Measurements from ENCODE around the gene FCHSD2. TPM values are rescaled to one million over a fixed set of nuclear protein-coding genes. Genes with fewer than 3 reads are reported as not detected.

The FCHSD2 gene
- total and polyA plus RNA-seq, 2 of the 13 experiments (the other 11 are each of a cell fraction or from before 2014, with no cell fraction given): 20.5 to 24.8 TPM

DNA sequence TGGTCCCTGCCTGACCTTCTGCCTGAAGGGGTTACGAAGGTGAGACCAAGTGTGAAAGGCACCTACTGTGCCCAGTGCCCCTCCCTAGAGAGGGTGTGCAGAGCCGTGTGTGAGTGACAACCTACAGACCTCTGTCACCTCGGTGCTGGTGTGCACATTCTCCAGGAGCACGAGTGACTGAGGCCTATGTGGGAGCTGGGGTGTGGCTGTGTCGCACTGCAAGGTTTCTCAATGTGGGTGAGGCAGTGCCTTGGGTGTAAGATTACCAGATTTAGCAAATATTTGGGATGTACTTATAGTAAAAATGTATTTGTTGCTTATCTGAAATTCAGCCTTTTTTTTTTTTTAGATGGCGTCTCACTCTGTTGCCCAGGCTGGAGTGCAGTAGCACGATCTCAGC lies 353.9 kb downstream of the FCHSD2 start:
- FAIRE-seq (peak; percentile 8), DNase-seq (ENCODE audit: low spot score) (no peak), ATAC-seq (no peak)
- in situ Hi-C loops (cut with HindIII; ENCODE audit: extremely low pct_ligation_motif_present, low pct_unique_long_range_greater_than_20kb) (no loop called here), intact Hi-C loops (cut with micrococcal nuclease; ENCODE audit: unreplicated experiment) (no loop called here)
- 71% methylated on average over 6 of the region's 7 CpGs for WGBS (ENCODE audit: low lambda C conversion rate)
- Histone ChIP-seq H2AFZ (ENCODE audit: low read length) (no peak overlapping the region), H3K4me3 (replicated peaks in 1 of 3; ENCODE audit: insufficient read depth in 1 of 3, low read depth in 2 of 3, low read length in 3 of 3) (peak overlapping the region in 1 of 3 experiments; percentile 57; a peak in 1 of 6 replicates), H3K36me3 (replicated peaks in 1 of 2; ENCODE audit: control insufficient read depth in 1 of 2, insufficient read depth in 2 of 2, low read length in 2 of 2) (no peaks in the 10 kb centered on the region), H3K9ac (ENCODE audit: insufficient read depth, low read depth, low read length) (peak overlapping the region; percentile 53; the same call in 1 of the 2 replicates), H3K9me3 (ENCODE audit: low read length) (no peaks in the 10 kb centered on the region), H4K20me1 (ENCODE audit: insufficient read depth, low read length) (no peaks in the 10 kb centered on the region), H3K79me2 (ENCODE audit: insufficient read depth, low read length) (no peaks in the 10 kb centered on the region), H3K4me1 (ENCODE audit: insufficient read depth, low read length) (peaks cover 95% of the 10 kb centered on the region), H3K27me3 (ENCODE audit: control insufficient read depth in 1 of 2, insufficient read depth in 2 of 2, low read length in 2 of 2) (no peaks in the 10 kb centered on the region), H3K4me2 (ENCODE audit: low read depth, low read length) (peak overlapping the region; percentile 85), H3K27ac (ENCODE audit: extremely low read length, insufficient read depth, low read length) (peak overlapping the region; percentile 72)
- BruUV-seq (replicated peaks): no TSS peak
- CTCF ChIA-PET (ENCODE audit: low intra/inter-chr PET ratio, low total read pairs): interaction anchor here (1.6 kb wide), 1 partner anchor 63 kb away, joined by 3 read pairs; no protein-coding TSS in a partner anchor
- POLR2A ChIA-PET: interaction anchor here (1.5 to 3.1 kb wide), 4 partner anchors 10 to 38 kb away, joined by 3 to 50 read pairs (median 14); no protein-coding TSS in a partner anchor
- TF ChIP-seq ZNF792 (CRISPR knock-in tag; IDR thresholded peaks at IDR 0.05) (no peak), NFKB2 (CRISPR knock-in tag; IDR thresholded peaks at IDR 0.05; ENCODE audit: borderline replicate concordance) (0 out of 2 replicates have a peak, but pooled peaks have one; percentile 9), TBL1XR1 (IDR thresholded peaks at IDR 0.05; ENCODE audit: borderline replicate concordance, low read length, partially characterized antibody) (no peak), TOE1 (CRISPR knock-in tag; IDR thresholded peaks at IDR 0.05) (no peak), ZBTB42 (CRISPR knock-in tag; IDR thresholded peaks at IDR 0.05) (no peak), ZNF292 (CRISPR knock-in tag; IDR thresholded peaks at IDR 0.05; ENCODE audit: borderline replicate concordance, low read depth) (no peak), HIVEP1 (CRISPR knock-in tag; IDR thresholded peaks at IDR 0.05) (no peak), NFE2 (CRISPR knock-in tag; IDR thresholded peaks at IDR 0.05) (no peak), TSC22D2 (CRISPR knock-in tag; IDR thresholded peaks at IDR 0.05; ENCODE audit: borderline replicate concordance) (no peak)
- TF ChIP-seq, protein P1, sequence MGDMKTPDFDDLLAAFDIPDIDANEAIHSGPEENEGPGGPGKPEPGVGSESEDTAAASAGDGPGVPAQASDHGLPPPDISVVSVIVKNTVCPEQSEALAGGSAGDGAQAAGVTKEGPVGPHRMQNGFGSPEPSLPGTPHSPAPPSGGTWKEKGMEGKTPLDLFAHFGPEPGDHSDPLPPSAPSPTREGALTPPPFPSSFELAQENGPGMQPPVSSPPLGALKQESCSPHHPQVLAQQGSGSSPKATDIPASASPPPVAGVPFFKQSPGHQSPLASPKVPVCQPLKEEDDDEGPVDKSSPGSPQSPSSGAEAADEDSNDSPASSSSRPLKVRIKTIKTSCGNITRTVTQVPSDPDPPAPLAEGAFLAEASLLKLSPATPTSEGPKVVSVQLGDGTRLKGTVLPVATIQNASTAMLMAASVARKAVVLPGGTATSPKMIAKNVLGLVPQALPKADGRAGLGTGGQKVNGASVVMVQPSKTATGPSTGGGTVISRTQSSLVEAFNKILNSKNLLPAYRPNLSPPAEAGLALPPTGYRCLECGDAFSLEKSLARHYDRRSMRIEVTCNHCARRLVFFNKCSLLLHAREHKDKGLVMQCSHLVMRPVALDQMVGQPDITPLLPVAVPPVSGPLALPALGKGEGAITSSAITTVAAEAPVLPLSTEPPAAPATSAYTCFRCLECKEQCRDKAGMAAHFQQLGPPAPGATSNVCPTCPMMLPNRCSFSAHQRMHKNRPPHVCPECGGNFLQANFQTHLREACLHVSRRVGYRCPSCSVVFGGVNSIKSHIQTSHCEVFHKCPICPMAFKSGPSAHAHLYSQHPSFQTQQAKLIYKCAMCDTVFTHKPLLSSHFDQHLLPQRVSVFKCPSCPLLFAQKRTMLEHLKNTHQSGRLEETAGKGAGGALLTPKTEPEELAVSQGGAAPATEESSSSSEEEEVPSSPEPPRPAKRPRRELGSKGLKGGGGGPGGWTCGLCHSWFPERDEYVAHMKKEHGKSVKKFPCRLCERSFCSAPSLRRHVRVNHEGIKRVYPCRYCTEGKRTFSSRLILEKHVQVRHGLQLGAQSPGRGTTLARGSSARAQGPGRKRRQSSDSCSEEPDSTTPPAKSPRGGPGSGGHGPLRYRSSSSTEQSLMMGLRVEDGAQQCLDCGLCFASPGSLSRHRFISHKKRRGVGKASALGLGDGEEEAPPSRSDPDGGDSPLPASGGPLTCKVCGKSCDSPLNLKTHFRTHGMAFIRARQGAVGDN (CRISPR knock-in tag; IDR thresholded peaks at IDR 0.05): no peak
- TF ChIP-seq, protein P2, sequence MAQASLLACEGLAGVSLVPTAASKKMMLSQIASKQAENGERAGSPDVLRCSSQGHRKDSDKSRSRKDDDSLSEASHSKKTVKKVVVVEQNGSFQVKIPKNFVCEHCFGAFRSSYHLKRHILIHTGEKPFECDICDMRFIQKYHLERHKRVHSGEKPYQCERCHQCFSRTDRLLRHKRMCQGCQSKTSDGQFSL (CRISPR knock-in tag; IDR thresholded peaks at IDR 0.05): 0 out of 2 replicates have a peak, but pooled peaks have one; percentile 14
- TF ChIP-seq, protein P3, sequence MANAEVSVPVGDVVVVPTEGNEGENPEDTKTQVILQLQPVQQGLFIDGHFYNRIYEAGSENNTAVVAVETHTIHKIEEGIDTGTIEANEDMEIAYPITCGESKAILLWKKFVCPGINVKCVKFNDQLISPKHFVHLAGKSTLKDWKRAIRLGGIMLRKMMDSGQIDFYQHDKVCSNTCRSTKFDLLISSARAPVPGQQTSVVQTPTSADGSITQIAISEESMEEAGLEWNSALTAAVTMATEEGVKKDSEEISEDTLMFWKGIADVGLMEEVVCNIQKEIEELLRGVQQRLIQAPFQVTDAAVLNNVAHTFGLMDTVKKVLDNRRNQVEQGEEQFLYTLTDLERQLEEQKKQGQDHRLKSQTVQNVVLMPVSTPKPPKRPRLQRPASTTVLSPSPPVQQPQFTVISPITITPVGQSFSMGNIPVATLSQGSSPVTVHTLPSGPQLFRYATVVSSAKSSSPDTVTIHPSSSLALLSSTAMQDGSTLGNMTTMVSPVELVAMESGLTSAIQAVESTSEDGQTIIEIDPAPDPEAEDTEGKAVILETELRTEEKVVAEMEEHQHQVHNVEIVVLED (CRISPR knock-in tag; IDR thresholded peaks at IDR 0.05; ENCODE audit: borderline replicate concordance): no peak
- TF ChIP-seq, protein P4, sequence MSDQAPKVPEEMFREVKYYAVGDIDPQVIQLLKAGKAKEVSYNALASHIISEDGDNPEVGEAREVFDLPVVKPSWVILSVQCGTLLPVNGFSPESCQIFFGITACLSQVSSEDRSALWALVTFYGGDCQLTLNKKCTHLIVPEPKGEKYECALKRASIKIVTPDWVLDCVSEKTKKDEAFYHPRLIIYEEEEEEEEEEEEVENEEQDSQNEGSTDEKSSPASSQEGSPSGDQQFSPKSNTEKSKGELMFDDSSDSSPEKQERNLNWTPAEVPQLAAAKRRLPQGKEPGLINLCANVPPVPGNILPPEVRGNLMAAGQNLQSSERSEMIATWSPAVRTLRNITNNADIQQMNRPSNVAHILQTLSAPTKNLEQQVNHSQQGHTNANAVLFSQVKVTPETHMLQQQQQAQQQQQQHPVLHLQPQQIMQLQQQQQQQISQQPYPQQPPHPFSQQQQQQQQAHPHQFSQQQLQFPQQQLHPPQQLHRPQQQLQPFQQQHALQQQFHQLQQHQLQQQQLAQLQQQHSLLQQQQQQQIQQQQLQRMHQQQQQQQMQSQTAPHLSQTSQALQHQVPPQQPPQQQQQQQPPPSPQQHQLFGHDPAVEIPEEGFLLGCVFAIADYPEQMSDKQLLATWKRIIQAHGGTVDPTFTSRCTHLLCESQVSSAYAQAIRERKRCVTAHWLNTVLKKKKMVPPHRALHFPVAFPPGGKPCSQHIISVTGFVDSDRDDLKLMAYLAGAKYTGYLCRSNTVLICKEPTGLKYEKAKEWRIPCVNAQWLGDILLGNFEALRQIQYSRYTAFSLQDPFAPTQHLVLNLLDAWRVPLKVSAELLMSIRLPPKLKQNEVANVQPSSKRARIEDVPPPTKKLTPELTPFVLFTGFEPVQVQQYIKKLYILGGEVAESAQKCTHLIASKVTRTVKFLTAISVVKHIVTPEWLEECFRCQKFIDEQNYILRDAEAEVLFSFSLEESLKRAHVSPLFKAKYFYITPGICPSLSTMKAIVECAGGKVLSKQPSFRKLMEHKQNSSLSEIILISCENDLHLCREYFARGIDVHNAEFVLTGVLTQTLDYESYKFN (CRISPR knock-in tag; conservative IDR thresholded peaks at IDR 0.05): no peak
